SU-DHL-6 (cell line): ENCODE results near the gene POU6F1.

ENCODE experiments used
- EZH2phosphoT487 ChIP-seq: fragments of 200-600 bp; sonication (generic), shearing (Covaris generic); conservative IDR thresholded peaks from 2 replicates; pipeline ENCODE4 v1.6.1; 2018; ENCODE audit warnings: mild to moderate bottlenecking, antibody characterized with exemption, low read length, moderate library complexity, mixed read lengths
- TF ChIP-seq, protein P1 (sequence below): fragments of 200-600 bp; sonication (generic); IDR thresholded peaks from one replicate; pipeline ENCODE4 v1.5.1; 2017; ENCODE audit warnings: antibody characterized with exemption, mild to moderate bottlenecking, low read length, moderate library complexity; ENCODE audit not compliant: insufficient read depth, poor library complexity, severe bottlenecking

GRCh38 chr12:51217968-51218606 lies at the start of gene POU6F1:
- TF ChIP-seq, protein P1, sequence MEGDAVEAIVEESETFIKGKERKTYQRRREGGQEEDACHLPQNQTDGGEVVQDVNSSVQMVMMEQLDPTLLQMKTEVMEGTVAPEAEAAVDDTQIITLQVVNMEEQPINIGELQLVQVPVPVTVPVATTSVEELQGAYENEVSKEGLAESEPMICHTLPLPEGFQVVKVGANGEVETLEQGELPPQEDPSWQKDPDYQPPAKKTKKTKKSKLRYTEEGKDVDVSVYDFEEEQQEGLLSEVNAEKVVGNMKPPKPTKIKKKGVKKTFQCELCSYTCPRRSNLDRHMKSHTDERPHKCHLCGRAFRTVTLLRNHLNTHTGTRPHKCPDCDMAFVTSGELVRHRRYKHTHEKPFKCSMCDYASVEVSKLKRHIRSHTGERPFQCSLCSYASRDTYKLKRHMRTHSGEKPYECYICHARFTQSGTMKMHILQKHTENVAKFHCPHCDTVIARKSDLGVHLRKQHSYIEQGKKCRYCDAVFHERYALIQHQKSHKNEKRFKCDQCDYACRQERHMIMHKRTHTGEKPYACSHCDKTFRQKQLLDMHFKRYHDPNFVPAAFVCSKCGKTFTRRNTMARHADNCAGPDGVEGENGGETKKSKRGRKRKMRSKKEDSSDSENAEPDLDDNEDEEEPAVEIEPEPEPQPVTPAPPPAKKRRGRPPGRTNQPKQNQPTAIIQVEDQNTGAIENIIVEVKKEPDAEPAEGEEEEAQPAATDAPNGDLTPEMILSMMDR: peak; percentile 34
- TF ChIP-seq EZH2phosphoT487: no peak
